ENCODE measurements around the gene HDAC6. TPM values are rescaled to one million over a fixed set of nuclear protein-coding genes. Genes with fewer than 3 reads are reported as not detected.

The HDAC6 gene
- 20.5 and 22.8 TPM in 2 replicates for polyA plus RNA-seq (2011; rRNA removed)
- 29.3 and 32.1 TPM in 2 replicates for polyA minus RNA-seq (2011; rRNA and poly(A)+ RNA removed)

GRCh38 chrX:48801280-48802088 is at the start of gene HDAC6:
Gene HDAC6, plus strand, starts transcription at chrX:48802067. Its CDS starts 626 bp downstream, at chrX:48802693.
- peak within 1 kb of the TSS; percentile 73 for H3K4me3 ChIP-seq (ENCODE audit: low read depth, low read length)
- no peaks in the 10 kb centered on the region for H3K9me3 ChIP-seq (ENCODE audit: control insufficient read depth, insufficient read depth, low read length)
- peak within 1 kb of the TSS; percentile 92 for H3K27ac ChIP-seq (ENCODE audit: low read depth, low read length)
- peak; percentile 97 for DNase-seq (ENCODE audit: low read depth, low spot score)
- no peak for TF ChIP-seq CTCF (IDR thresholded peaks at IDR 0.05; ENCODE audit: low read depth, low read length)
- no peaks in the 10 kb centered on the region for H3K27me3 ChIP-seq (ENCODE audit: control insufficient read depth, insufficient read depth, low read length)
- ChIA-PET POLR2A (interaction anchor here (0.5 to 1.1 kb wide), 6 partner anchors 61 to 1078 kb away, joined by 3 to 6 read pairs (median 4); partner anchors contain the start of genes GRIPAP1, PQBP1, TIMM17B and USP27X), CTCF (no interaction called here)

- TF ChIP-seq CTCF (IDR thresholded peaks at IDR 0.05; ENCODE audit: low read depth, low read length) = no peak
- Histone ChIP-seq H3K27me3 (ENCODE audit: control insufficient read depth, insufficient read depth, low read length) (no peaks in the 10 kb centered on the region), H3K27ac (ENCODE audit: low read depth, low read length) (no peak overlapping the region), H3K4me3 (ENCODE audit: low read depth, low read length) (no peak overlapping the region), H3K9me3 (ENCODE audit: control insufficient read depth, insufficient read depth, low read length) (no peaks in the 10 kb centered on the region)
- ChIA-PET POLR2A (no interaction called here), CTCF (no interaction called here)
- DNase-seq (ENCODE audit: low read depth, low spot score) = no peak
These were observed 49.4 kb upstream of the HDAC6 start for GRCh38 chrX:48752498-48752897.

GRCh38 chrX:48753708-48754228 is 48.1 kb upstream of the HDAC6 start:
- no peak for TF ChIP-seq CTCF (IDR thresholded peaks at IDR 0.05; ENCODE audit: low read depth, low read length)
- H3K27ac ChIP-seq (ENCODE audit: low read depth, low read length) = no peak overlapping the region
- POLR2A ChIA-PET = no interaction called here
- no peaks in the 10 kb centered on the region for H3K9me3 ChIP-seq (ENCODE audit: control insufficient read depth, insufficient read depth, low read length)
- no peaks in the 10 kb centered on the region for H3K27me3 ChIP-seq (ENCODE audit: control insufficient read depth, insufficient read depth, low read length)
- no peak overlapping the region for H3K4me3 ChIP-seq (ENCODE audit: low read depth, low read length)
- DNase-seq (ENCODE audit: low read depth, low spot score) = no peak
- CTCF ChIA-PET = no interaction called here

GRCh38 chrX:48754238-48754637 is 47.6 kb upstream of the HDAC6 start:
- Histone ChIP-seq H3K9me3 (ENCODE audit: control insufficient read depth, insufficient read depth, low read length) (no peaks in the 10 kb centered on the region), H3K4me3 (ENCODE audit: low read depth, low read length) (no peak overlapping the region), H3K27ac (ENCODE audit: low read depth, low read length) (no peak overlapping the region), H3K27me3 (ENCODE audit: control insufficient read depth, insufficient read depth, low read length) (no peaks in the 10 kb centered on the region)
- no peak for TF ChIP-seq CTCF (IDR thresholded peaks at IDR 0.05; ENCODE audit: low read depth, low read length)
- POLR2A ChIA-PET = no interaction called here
- CTCF ChIA-PET = no interaction called here
- no peak for DNase-seq (ENCODE audit: low read depth, low spot score)
